Endothelial cell of umbilical vein (primary cell): ENCODE measurements around the gene RYR2. TPM values are rescaled to one million over a fixed set of nuclear protein-coding genes. Genes with fewer than 3 reads are reported as not detected.

Source experiments
- BruUV-seq: library from RNA; stranded (reverse); fragments of 400-500 nt; replicated peaks from 2 replicates; lab custom pipeline; 2021; lab: Mats Ljungman, UMichigan
- CTCF ChIA-PET: fragments of 300-600, 350-600 bp; sonication (Branson Sonifier 250); formaldehyde crosslinking; loops from one replicate; lab custom pipeline; 2021; ENCODE audit warnings: antibody characterized with exemption, inconsistent platforms; lab: Charles Lee
- POLR2A ChIA-PET: fragments of 300-600, 350-600 bp; sonication (Branson Sonifier 250); formaldehyde crosslinking; loops from one replicate; lab custom pipeline; 2021; ENCODE audit warnings: antibody characterized with exemption, inconsistent platforms; lab: Charles Lee
- DNase-seq: peaks from one replicate; pipeline ENCODE4 v3.0.0-alpha.2; 2011; ENCODE audit warnings: low read depth, low spot score
- FAIRE-seq: peaks from 2 replicates; lab custom pipeline; 2011; peaks lifted over from hg19 to GRCh38; lab: Jason Lieb, UNC
- H2AFZ ChIP-seq: 2 replicates; pipeline ENCODE4 v1.6.0; 2012; ENCODE audit warnings: low read depth, low read length, control low read depth, inconsistent platforms
- H3K27ac ChIP-seq: 2 replicates; pipeline ENCODE4 v1.5.1; 2011; ENCODE audit warnings: low read depth, mild to moderate bottlenecking, control low read depth, low read length, moderate library complexity; ENCODE audit not compliant: insufficient read depth
- H3K27me3 ChIP-seq, 2 experiments: 2 replicates each; pipeline versions ENCODE4 v1.6.0 to v1.6.1; 2011; ENCODE audit warnings: low read length in 2 of 2, mixed read lengths in 1 of 2; ENCODE audit not compliant: control insufficient read depth in 2 of 2, insufficient read depth in 2 of 2
- H3K36me3 ChIP-seq, 2 experiments: 2 replicates in 1 of 2; 3 replicates in 1 of 2; pipeline ENCODE4 v1.5.1; 2011; ENCODE audit warnings: low read length in 2 of 2, mild to moderate bottlenecking in 1 of 2, moderate library complexity in 1 of 2; ENCODE audit not compliant: control insufficient read depth in 2 of 2, insufficient read depth in 2 of 2; ENCODE audit errors: extremely low read depth in 1 of 2
- H3K4me1 ChIP-seq: 3 replicates; pipeline ENCODE4 v1.5.1; 2011; ENCODE audit warnings: mild to moderate bottlenecking, low read length; ENCODE audit not compliant: control insufficient read depth, insufficient read depth; ENCODE audit errors: extremely low read depth
- H3K4me2 ChIP-seq: 2 replicates; pipeline ENCODE4 v1.6.1; 2011; ENCODE audit warnings: low read length, control low read depth, mixed read lengths; ENCODE audit not compliant: insufficient read depth
- H3K4me3 ChIP-seq, 3 experiments: fragments of 200-600 bp in 1 of 3; sonication (generic), shearing (Covaris generic) in 1 of 3; replicated peaks in 1 of 3; 2 replicates each; pipeline ENCODE4 v1.5.1; 2011 to 2016; ENCODE audit warnings: control low read depth in 3 of 3, low read length in 3 of 3, mild to moderate bottlenecking in 2 of 3, inconsistent platforms in 1 of 3, low read depth in 1 of 3, moderate library complexity in 1 of 3; ENCODE audit not compliant: insufficient read depth in 1 of 3
- H3K79me2 ChIP-seq: 2 replicates; pipeline ENCODE4 v1.6.0; 2012; ENCODE audit warnings: low read length, inconsistent platforms; ENCODE audit not compliant: control insufficient read depth, insufficient read depth
- H3K9ac ChIP-seq: replicated peaks from 2 replicates; pipeline ENCODE3; 2011; ENCODE audit warnings: low read length, control low read depth; ENCODE audit not compliant: insufficient read depth; ENCODE audit errors: extremely low read depth
- H3K9me1 ChIP-seq: replicated peaks from 3 replicates; pipeline ENCODE4 v1.6.0; 2011; ENCODE audit warnings: mild to moderate bottlenecking, low read length; ENCODE audit not compliant: control insufficient read depth, insufficient read depth; ENCODE audit errors: extremely low read depth
- H3K9me3 ChIP-seq: replicated peaks from 2 replicates; pipeline ENCODE4 v1.5.1; 2012; ENCODE audit warnings: low read length, inconsistent platforms; ENCODE audit not compliant: control insufficient read depth, insufficient read depth
- H4K20me1 ChIP-seq: replicated peaks from 2 replicates; pipeline ENCODE3; 2011; ENCODE audit warnings: mild to moderate bottlenecking, low read length; ENCODE audit not compliant: control insufficient read depth, insufficient read depth; ENCODE audit errors: extremely low read depth
- CTCF ChIP-seq, 2 donors: IDR thresholded peaks; 1 replicate in 1 of 2; 2 replicates in 1 of 2; pipeline ENCODE4 v1.5.1; 2011; ENCODE audit warnings: low read length in 2 of 2, mild to moderate bottlenecking in 2 of 2, moderate library complexity in 2 of 2, control low read depth in 1 of 2, inconsistent platforms in 1 of 2, low read depth in 1 of 2; ENCODE audit not compliant: insufficient read depth in 1 of 2; ENCODE audit errors: extremely low read depth in 1 of 2
- EZH2 ChIP-seq: IDR thresholded peaks from 2 replicates; pipeline ENCODE4 v1.6.1; 2012; ENCODE audit warnings: borderline replicate concordance, low read depth, mild to moderate bottlenecking, moderate library complexity, low read length, inconsistent platforms; ENCODE audit not compliant: severe bottlenecking
- FOS ChIP-seq: IDR thresholded peaks from 2 replicates; pipeline ENCODE4 v1.6.1; 2011; ENCODE audit warnings: mild to moderate bottlenecking, low read length, moderate library complexity, borderline replicate concordance; ENCODE audit not compliant: insufficient read depth
- GATA2 ChIP-seq: IDR thresholded peaks from 2 replicates; pipeline ENCODE4 v1.7.0; 2011; ENCODE audit warnings: low read depth, mild to moderate bottlenecking, moderate library complexity, mixed read lengths, low read length; ENCODE audit not compliant: insufficient read length, insufficient read depth
- JUN ChIP-seq: IDR thresholded peaks from 2 replicates; pipeline ENCODE4 v1.6.1; 2011; ENCODE audit warnings: borderline replicate concordance, low read depth; ENCODE audit not compliant: insufficient read length, insufficient read depth
- MAX ChIP-seq: IDR thresholded peaks from 2 replicates; pipeline ENCODE4 v1.6.1; 2011; ENCODE audit not compliant: insufficient read depth, insufficient read length
- MYC ChIP-seq: IDR thresholded peaks from one replicate; pipeline ENCODE4 v1.6.1; 2011; ENCODE audit warnings: mild to moderate bottlenecking, low read depth, low read length
- POLR2A ChIP-seq: IDR thresholded peaks from 2 replicates; pipeline ENCODE4 v1.6.1; 2012; ENCODE audit warnings: low read depth, mild to moderate bottlenecking, control low read depth, low read length
- POLR2AphosphoS5 ChIP-seq: IDR thresholded peaks from 2 replicates; pipeline ENCODE4 v1.6.1; 2012; ENCODE audit warnings: low read depth, mild to moderate bottlenecking, control low read depth, low read length, moderate library complexity; ENCODE audit not compliant: insufficient read depth
- dilution Hi-C: fragments of 300-500 bp; cut with MboI; formaldehyde crosslinking; loops from one replicate; pipeline ENCODE4 v1.15.0; 2019; ENCODE audit warnings: low sequenced_read_pairs; ENCODE audit not compliant: extremely low pct_ligation_motif_present
- intact Hi-C: fragments of 100-400 bp; cut with micrococcal nuclease; formaldehyde crosslinking; loops from one replicate; pipeline ENCODE4 v1.10.0; 2022
- polyA plus RNA-seq, 4 experiments: library from polyadenylated mRNA; depleted of rRNA in 3 of 4; stranded (reverse) in 3 of 4; unstranded in 1 of 4; fragments of >200 nt; gene quantifications; 2 replicates each; pipeline versions ENCODE4 v1.2.1 to v1.2.3, GENCODE V29; 2011 to 2012; ENCODE audit warnings: missing spikeins in 1 of 4
- total RNA-seq: library from RNA; stranded (reverse); gene quantifications from 2 replicates; pipeline ENCODE4 v1.2.3, GENCODE V29; 2021

The RYR2 gene
- total and polyA plus RNA-seq, 2 donors (not counting 3 experiments of a cell fraction or from before 2014, with no cell fraction given) = not detected

GRCh38 chr1:237181743-237182317 lies 139.8 kb downstream of the RYR2 start:
- no peaks in the 10 kb centered on the region for H3K9me3 ChIP-seq
- no peak for FAIRE-seq
- H3K4me2 ChIP-seq = no peak overlapping the region
- H3K79me2 ChIP-seq = no peaks in the 10 kb centered on the region
- ChIA-PET POLR2A (no interaction called here), CTCF (no interaction called here)
- H3K27me3 ChIP-seq = no peaks in the 10 kb centered on the region
- H3K9me1 ChIP-seq = no peaks in the 10 kb centered on the region
- H3K4me3 ChIP-seq = no peak overlapping the region
- no peak for DNase-seq
- H3K9ac ChIP-seq = no peak overlapping the region
- dilution Hi-C loops = no loop called here
- no TSS peak for BruUV-seq
- no peaks in the 10 kb centered on the region for H3K4me1 ChIP-seq
- intact Hi-C loops = no loop called here
- H3K27ac ChIP-seq = no peak overlapping the region
- no peak for TF ChIP-seq MYC
- TF ChIP-seq POLR2A = no peak
- no peak for TF ChIP-seq EZH2
- no peak for TF ChIP-seq GATA2
- TF ChIP-seq POLR2AphosphoS5 = no peak
- no peak for TF ChIP-seq JUN
- TF ChIP-seq MAX = no peak
- TF ChIP-seq CTCF (IDR thresholded peaks at IDR 0.05; ENCODE audit: extremely low read depth in 1 of 2, insufficient read depth in 1 of 2, low read depth in 1 of 2, low read length in 2 of 2) = no peak
- no peak for TF ChIP-seq FOS
- H2AFZ ChIP-seq = no peak overlapping the region
- H3K36me3 ChIP-seq = no peaks in the 10 kb centered on the region
- no peaks in the 10 kb centered on the region for H4K20me1 ChIP-seq
